ENCODE results near the gene CACUL1.
A peak's percentile ranks its signal among the peaks of the same experiment; 100 is the strongest.

The CACUL1 gene

GRCh38 chr10:118763202-118763988 lies 8.6 kb upstream of the CACUL1 start:
- no peaks in the 10 kb centered on the region for H3K4me1 ChIP-seq (ENCODE audit: low read length)
- H3K9me3 ChIP-seq (ENCODE audit: insufficient read depth, low read length) = no peaks in the 10 kb centered on the region
- no peaks in the 10 kb centered on the region for H3K79me2 ChIP-seq (ENCODE audit: low read length)
- H3K27me3 ChIP-seq (ENCODE audit: low read depth, low read length) = no peaks in the 10 kb centered on the region; the same call in 1 of the 2 replicates
- H3K9ac ChIP-seq (ENCODE audit: low read length) = no peak overlapping the region
- TF ChIP-seq EZH2phosphoT487 (IDR thresholded peaks at IDR 0.05; ENCODE audit: low read depth) (no peak), CTCF (IDR thresholded peaks at IDR 0.05; ENCODE audit: low read depth, low read length) (no peak)
- no peak overlapping the region for H2AFZ ChIP-seq (ENCODE audit: low read depth, low read length)
- no peak overlapping the region for H3K4me3 ChIP-seq (ENCODE audit: low read length)
- no peaks in the 10 kb centered on the region for H4K20me1 ChIP-seq (ENCODE audit: insufficient read depth, low read length)
- H3K4me2 ChIP-seq (ENCODE audit: low read length) = no peak overlapping the region
- no peaks in the 10 kb centered on the region for H3K36me3 ChIP-seq (replicated peaks; ENCODE audit: low read depth, low read length)
- H3K27ac ChIP-seq (ENCODE audit: low read length) = no peak overlapping the region

GRCh38 chr10:118760265-118760664 lies 5.5 kb upstream of the CACUL1 start:
- H3K4me3 ChIP-seq (ENCODE audit: low read length) = no peak overlapping the region
- no peaks in the 10 kb centered on the region for H3K9me3 ChIP-seq (ENCODE audit: insufficient read depth, low read length)
- H3K27me3 ChIP-seq (ENCODE audit: low read depth, low read length) = no peaks in the 10 kb centered on the region; the same call in 1 of the 2 replicates
- TF ChIP-seq CTCF (IDR thresholded peaks at IDR 0.05; ENCODE audit: low read depth, low read length) (no peak), EZH2phosphoT487 (IDR thresholded peaks at IDR 0.05; ENCODE audit: low read depth) (no peak)
- no peaks in the 10 kb centered on the region for H4K20me1 ChIP-seq (ENCODE audit: insufficient read depth, low read length)
- H3K27ac ChIP-seq (ENCODE audit: low read length) = no peak overlapping the region
- H3K4me1 ChIP-seq (ENCODE audit: low read length) = peaks cover 4% of the 10 kb centered on the region; the same call in 1 of the 2 replicates
- H3K79me2 ChIP-seq (ENCODE audit: low read length) = no peaks in the 10 kb centered on the region
- no peak overlapping the region for H2AFZ ChIP-seq (ENCODE audit: low read depth, low read length)
- H3K9ac ChIP-seq (ENCODE audit: low read length) = no peak overlapping the region
- H3K4me2 ChIP-seq (ENCODE audit: low read length) = no peak overlapping the region
- H3K36me3 ChIP-seq (replicated peaks; ENCODE audit: low read depth, low read length) = no peaks in the 10 kb centered on the region

GRCh38 chr10:118758449-118758848 lies 3.7 kb upstream of the CACUL1 start:
- peaks cover 5% of the 10 kb centered on the region; the same call in 1 of the 2 replicates for H3K4me1 ChIP-seq (ENCODE audit: low read length)
- H3K4me3 ChIP-seq (ENCODE audit: low read length) = no peak overlapping the region
- H3K79me2 ChIP-seq (ENCODE audit: low read length) = peaks cover 13% of the 10 kb centered on the region
- TF ChIP-seq CTCF (IDR thresholded peaks at IDR 0.05; ENCODE audit: low read depth, low read length) (no peak), EZH2phosphoT487 (IDR thresholded peaks at IDR 0.05; ENCODE audit: low read depth) (no peak)
- H3K9me3 ChIP-seq (ENCODE audit: insufficient read depth, low read length) = no peaks in the 10 kb centered on the region
- peaks cover 4% of the 10 kb centered on the region; the same call in 1 of the 2 replicates for H4K20me1 ChIP-seq (ENCODE audit: insufficient read depth, low read length)
- H2AFZ ChIP-seq (ENCODE audit: low read depth, low read length) = no peak overlapping the region
- H3K4me2 ChIP-seq (ENCODE audit: low read length) = no peak overlapping the region
- H3K27me3 ChIP-seq (ENCODE audit: low read depth, low read length) = no peaks in the 10 kb centered on the region; the same call in 1 of the 2 replicates
- no peak overlapping the region for H3K9ac ChIP-seq (ENCODE audit: low read length)
- H3K27ac ChIP-seq (ENCODE audit: low read length) = no peak overlapping the region
- H3K36me3 ChIP-seq (replicated peaks; ENCODE audit: low read depth, low read length) = no peaks in the 10 kb centered on the region

- H3K9ac ChIP-seq (ENCODE audit: low read length) = peak overlapping the region; percentile 84
- H3K27me3 ChIP-seq (ENCODE audit: low read depth, low read length) = no peaks in the 10 kb centered on the region
- no peaks in the 10 kb centered on the region for H3K36me3 ChIP-seq (replicated peaks; ENCODE audit: low read depth, low read length)
- H3K4me3 ChIP-seq (ENCODE audit: low read length) = peak overlapping the region; percentile 97
- TF ChIP-seq EZH2phosphoT487 (IDR thresholded peaks at IDR 0.05; ENCODE audit: low read depth) (no peak), CTCF (IDR thresholded peaks at IDR 0.05; ENCODE audit: low read depth, low read length) (no peak)
- H3K79me2 ChIP-seq (ENCODE audit: low read length) = peaks cover 55% of the 10 kb centered on the region
- H3K9me3 ChIP-seq (ENCODE audit: insufficient read depth, low read length) = no peaks in the 10 kb centered on the region
- H3K27ac ChIP-seq (ENCODE audit: low read length) = peak overlapping the region; percentile 58; the same call in 1 of the 2 replicates
- peak overlapping the region; percentile 89 for H3K4me2 ChIP-seq (ENCODE audit: low read length)
- H4K20me1 ChIP-seq (ENCODE audit: insufficient read depth, low read length) = peaks cover 26% of the 10 kb centered on the region
- H3K4me1 ChIP-seq (ENCODE audit: low read length) = peaks cover 14% of the 10 kb centered on the region
- peak overlapping the region; percentile 72; the same call in 1 of the 2 replicates for H2AFZ ChIP-seq (ENCODE audit: low read depth, low read length)
Measured at GRCh38 chr10:118754229-118754555, 578 bp downstream of the CACUL1 start.

All from OCI-LY3 (cell line).